ENCODE results near the gene MGAT4A. TPM values are rescaled to one million over a fixed set of nuclear protein-coding genes. Genes with fewer than 3 reads are reported as not detected.

Gene MGAT4A
- total and polyA plus RNA-seq, 2 donors (not counting 1 experiment from before 2014, with no cell fraction given), result 16.5 to 32.7 TPM

GRCh38 chr2:98769114-98769476 is 38.2 kb upstream of the MGAT4A start:
- Histone ChIP-seq H3K9me3 (ENCODE audit: control extremely low read depth in 1 of 3, control insufficient read depth in 2 of 3, insufficient read depth in 1 of 3, low read length in 2 of 3) (peaks cover 0 to 4% (median 0%) of the 10 kb centered on the region in 3 donors), H3K27me3 (replicated peaks in 1 of 4; ENCODE audit: control extremely low read depth in 1 of 4, control insufficient read depth in 3 of 4, insufficient read depth in 4 of 4, low read length in 3 of 4) (peaks cover 0 to 22% (median 0%) of the 10 kb centered on the region in 4 experiments), H3K27ac (ENCODE audit: low read length in 2 of 2) (no peak overlapping the region), H3K79me2 (ENCODE audit: control insufficient read depth, insufficient read depth, low read length) (no peaks in the 10 kb centered on the region), H3K4me2 (replicated peaks; ENCODE audit: low read depth, low read length, poor library complexity, severe bottlenecking) (no peak overlapping the region), H3K36me3 (replicated peaks in 1 of 2; ENCODE audit: control extremely low read depth in 1 of 2, control insufficient read depth in 1 of 2, extremely low read depth in 1 of 2, insufficient read depth in 2 of 2, low read length in 1 of 2) (no peaks in the 10 kb centered on the region), H3K9ac (ENCODE audit: low read length) (no peak overlapping the region), H3K4me3 (ENCODE audit: control extremely low read depth in 1 of 5, extremely low read depth in 1 of 5, insufficient read depth in 1 of 5, low read depth in 2 of 5, low read length in 4 of 5) (no peak overlapping the region), H2AFZ (ENCODE audit: insufficient read depth, low read depth, low read length, poor library complexity, severe bottlenecking) (no peak overlapping the region), H4K20me1 (ENCODE audit: control insufficient read depth, insufficient read depth, low read length, poor library complexity, severe bottlenecking) (no peaks in the 10 kb centered on the region), H3K4me1 (ENCODE audit: control insufficient read depth in 2 of 2, insufficient read depth in 2 of 2, low read length in 2 of 2) (peaks cover 42 to 54% of the 10 kb centered on the region in 2 donors)
- ChIA-PET POLR2A (no interaction called here), CTCF (no interaction called here)
- no peak overlapping the region for H3K4me3 Mint-ChIP-seq
- WGBS (ENCODE audit: insufficient coverage), result 95% methylated on average over 5 of the region's 6 CpGs
- no peak for ATAC-seq (ENCODE audit: low read depth)
- H3K27ac Mint-ChIP-seq, result no peak overlapping the region
- H3K9me3 Mint-ChIP-seq (ENCODE audit: insufficient read depth), result no peaks in the 10 kb centered on the region
- peaks cover 55% of the 10 kb centered on the region for H3K4me1 Mint-ChIP-seq
- no peak for DNase-seq
- H3K27me3 Mint-ChIP-seq, result peaks cover 16% of the 10 kb centered on the region
- intact Hi-C loops (cut with micrococcal nuclease), result no loop called here
- no peak for TF ChIP-seq EZH2 (IDR thresholded peaks at IDR 0.05; ENCODE audit: borderline replicate concordance, insufficient read depth, low read depth, low read length, poor library complexity, severe bottlenecking)
- no peak for TF ChIP-seq CTCF (IDR thresholded peaks at IDR 0.05)

- Histone ChIP-seq H3K4me2 (replicated peaks; ENCODE audit: low read depth, low read length, poor library complexity, severe bottlenecking) (no peak overlapping the region), H3K79me2 (ENCODE audit: control insufficient read depth, insufficient read depth, low read length) (no peaks in the 10 kb centered on the region), H3K27ac (ENCODE audit: low read length in 2 of 2) (no peak overlapping the region), H3K4me1 (ENCODE audit: control insufficient read depth in 2 of 2, insufficient read depth in 2 of 2, low read length in 2 of 2) (peaks cover 48 to 59% of the 10 kb centered on the region in 2 donors), H3K27me3 (replicated peaks in 1 of 4; ENCODE audit: control extremely low read depth in 1 of 4, control insufficient read depth in 3 of 4, insufficient read depth in 4 of 4, low read length in 3 of 4) (peaks cover 0 to 22% (median 0%) of the 10 kb centered on the region in 4 experiments), H2AFZ (ENCODE audit: insufficient read depth, low read depth, low read length, poor library complexity, severe bottlenecking) (no peak overlapping the region), H4K20me1 (ENCODE audit: control insufficient read depth, insufficient read depth, low read length, poor library complexity, severe bottlenecking) (no peaks in the 10 kb centered on the region), H3K36me3 (replicated peaks in 1 of 2; ENCODE audit: control extremely low read depth in 1 of 2, control insufficient read depth in 1 of 2, extremely low read depth in 1 of 2, insufficient read depth in 2 of 2, low read length in 1 of 2) (no peaks in the 10 kb centered on the region), H3K4me3 (ENCODE audit: control extremely low read depth in 1 of 5, extremely low read depth in 1 of 5, insufficient read depth in 1 of 5, low read depth in 2 of 5, low read length in 4 of 5) (no peak overlapping the region), H3K9me3 (ENCODE audit: control extremely low read depth in 1 of 3, control insufficient read depth in 2 of 3, insufficient read depth in 1 of 3, low read length in 2 of 3) (peaks cover 0 to 4% (median 0%) of the 10 kb centered on the region in 3 donors), H3K9ac (ENCODE audit: low read length) (no peak overlapping the region)
- no peak for DNase-seq
- ChIA-PET CTCF (no interaction called here), POLR2A (no interaction called here)
- no peak overlapping the region for H3K27ac Mint-ChIP-seq
- no peaks in the 10 kb centered on the region for H3K9me3 Mint-ChIP-seq (ENCODE audit: insufficient read depth)
- no peak overlapping the region for H3K4me3 Mint-ChIP-seq
- TF ChIP-seq CTCF (IDR thresholded peaks at IDR 0.05) (no peak), EZH2 (IDR thresholded peaks at IDR 0.05; ENCODE audit: borderline replicate concordance, insufficient read depth, low read depth, low read length, poor library complexity, severe bottlenecking) (no peak)
- intact Hi-C loops (cut with micrococcal nuclease), result no loop called here
- 0% methylated on average over 1 of the region's 7 CpGs for WGBS (ENCODE audit: insufficient coverage)
- peaks cover 61% of the 10 kb centered on the region for H3K4me1 Mint-ChIP-seq
- ATAC-seq (ENCODE audit: low read depth), result no peak
- peaks cover 16% of the 10 kb centered on the region for H3K27me3 Mint-ChIP-seq
These were observed 37.6 kb upstream of the MGAT4A start for GRCh38 chr2:98768384-98769113.
